ENCODE results near the gene OCEL1. TPM values are rescaled to one million over a fixed set of nuclear protein-coding genes. Genes with fewer than 3 reads are reported as not detected.

The OCEL1 gene
- total RNA-seq, 2 experiments from 2014 or later: 20.4 to 22.9 TPM

DNA sequence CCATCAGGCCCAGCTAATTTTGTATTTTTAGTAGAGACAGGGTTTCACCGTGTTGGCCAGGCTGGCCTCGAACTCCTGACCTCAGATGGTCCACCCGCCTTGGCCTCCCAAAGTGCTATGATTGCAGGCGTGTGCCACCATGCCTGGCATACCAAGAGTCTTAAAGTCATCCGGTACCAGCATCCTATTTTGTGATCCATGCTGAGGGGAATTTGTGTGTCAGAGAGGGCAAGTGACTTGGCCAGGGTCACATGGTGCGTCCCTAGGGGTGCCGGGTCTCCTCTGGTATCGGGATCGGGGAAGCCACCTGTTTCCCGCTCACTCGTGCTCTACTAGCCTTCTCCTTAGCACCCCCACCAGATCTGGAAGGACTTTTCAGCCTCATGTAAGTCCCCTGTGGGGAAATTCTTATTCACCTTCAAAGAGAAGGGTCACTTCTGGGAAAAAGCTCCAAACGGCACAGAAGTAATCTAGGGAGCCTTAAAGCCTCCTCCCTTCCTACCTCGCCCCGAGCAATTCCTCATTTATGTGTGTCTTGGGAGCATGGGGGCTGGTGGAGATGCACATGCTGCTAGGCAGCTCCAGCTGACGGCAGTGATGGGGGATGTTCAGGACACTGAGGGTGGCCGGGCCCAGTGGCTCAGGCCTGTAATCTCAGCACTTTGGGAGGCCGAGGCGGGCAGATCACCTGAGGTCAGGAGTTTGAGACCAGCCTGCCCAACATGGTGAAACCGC, 49.6 kb downstream of the OCEL1 start:
- CTCF ChIA-PET: interaction anchor here (0.6 kb wide), 1 partner anchor 28 kb away, joined by 3 read pairs; no protein-coding TSS in a partner anchor

More for the DNA sequence above, 49.6 kb downstream of the OCEL1 start:
- POLR2A ChIA-PET: no interaction called here

Other genes starting within 250 kb of the OCEL1 start
- under 1 TPM in 1 of 2 experiments, not detected in 1; 0.15 TPM for gene CPAMD8, start 199.4 kb upstream of the OCEL1 start, total RNA-seq
- gene HAUS8, start 150.8 kb upstream of the OCEL1 start, total RNA-seq: 10 to 100 TPM; 33.8 TPM
- gene MYO9B, start 150.4 kb upstream of the OCEL1 start, total RNA-seq: 100 to 1,000 TPM; 100 to 105 TPM
- 10 to 100 TPM; 25.7 to 26.4 TPM for gene USE1, start 10.9 kb upstream of the OCEL1 start, total RNA-seq
- gene NR2F6, start 19.7 kb downstream of the OCEL1 start, total RNA-seq: 10 to 100 TPM in 1 of 2 experiments, 1 to 10 TPM in 1; 9.7 to 10.3 TPM
- gene USHBP1, start 38.5 kb downstream of the OCEL1 start, total RNA-seq: under 1 TPM in 1 of 2 experiments, not detected in 1; 0.06 TPM
- gene BABAM1, start 41.2 kb downstream of the OCEL1 start, total RNA-seq: 100 to 1,000 TPM; 129 to 131 TPM
- 10 to 100 TPM; 20.6 to 21.0 TPM for gene ANKLE1, start 55.7 kb downstream of the OCEL1 start, total RNA-seq
- 1 to 10 TPM; 4.9 to 5.6 TPM for gene ABHD8, start 77.2 kb downstream of the OCEL1 start, total RNA-seq
- 100 to 1,000 TPM; 126 to 132 TPM for gene MRPL34, start 79.6 kb downstream of the OCEL1 start, total RNA-seq
- 10 to 100 TPM; 44.1 to 45.9 TPM for gene DDA1, start 83.3 kb downstream of the OCEL1 start, total RNA-seq
- 1 to 10 TPM; 3.2 TPM for gene ANO8, start 108.6 kb downstream of the OCEL1 start, total RNA-seq
- 10 to 100 TPM; 55.8 to 56.8 TPM for gene GTPBP3, start 111.3 kb downstream of the OCEL1 start, total RNA-seq
- not detected for gene PLVAP, start 151.1 kb downstream of the OCEL1 start, total RNA-seq
- gene CCDC194, start 168.0 kb downstream of the OCEL1 start, total RNA-seq: 1 to 10 TPM; 1.3 to 1.4 TPM
- 100 to 1,000 TPM; 121 to 126 TPM for gene BST2, start 179.4 kb downstream of the OCEL1 start, total RNA-seq
- 10 to 100 TPM; 36.1 to 38.2 TPM for gene MVB12A, start 193.8 kb downstream of the OCEL1 start, total RNA-seq
- gene TMEM221, start 222.4 kb downstream of the OCEL1 start, total RNA-seq: not detected
- gene NXNL1, start 234.7 kb downstream of the OCEL1 start, total RNA-seq: not detected
- gene SLC27A1, start 244.3 kb downstream of the OCEL1 start, total RNA-seq: 1 to 10 TPM; 2.5 to 3.2 TPM

Measured in activated CD8-positive, alpha-beta memory T cell treated with anti-CD3 and anti-CD28 coated beads for 36 hours (primary cell).